ENCODE data around the gene PLEK. TPM values are rescaled to one million over a fixed set of nuclear protein-coding genes. Genes with fewer than 3 reads are reported as not detected.

The PLEK gene
- total and polyA plus RNA-seq, 7 donors, result 0.89 to 3.9 (median 2.3) TPM

DNA sequence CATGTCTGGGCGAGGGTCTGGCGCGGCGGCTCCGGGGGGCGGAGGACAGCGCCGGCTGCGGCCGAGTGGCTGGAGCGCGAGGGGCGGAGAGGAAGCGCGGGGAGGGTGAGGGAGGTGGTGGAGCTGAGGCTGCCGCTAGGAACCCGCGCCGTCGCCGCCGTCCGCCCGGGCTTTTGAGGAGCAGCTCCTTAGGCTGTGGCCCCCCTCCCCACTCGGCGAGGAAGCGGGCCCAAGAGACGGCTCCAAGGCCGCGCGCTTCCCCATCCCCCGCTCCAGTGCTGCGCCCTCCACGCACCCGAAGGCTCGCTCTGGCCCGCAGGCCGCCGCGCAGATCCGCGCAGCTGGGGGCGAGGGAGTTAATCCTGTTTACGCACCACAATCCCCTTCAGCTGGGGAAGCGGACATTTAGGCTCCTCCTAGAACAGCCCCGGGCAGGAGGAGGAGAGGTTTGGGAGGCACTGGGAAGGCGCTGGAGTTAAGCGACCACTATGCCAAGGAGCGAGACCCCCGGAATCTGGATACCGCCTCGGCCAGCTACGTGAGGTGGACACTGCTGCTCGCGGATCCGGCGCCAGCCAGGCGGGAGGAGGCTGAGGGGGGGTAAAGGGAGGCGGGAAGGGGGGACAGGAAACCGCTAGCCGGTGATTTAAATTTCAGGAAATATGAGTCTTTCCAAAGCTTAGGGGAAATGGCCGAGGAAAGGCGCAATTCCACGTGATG, 45.5 kb upstream of the PLEK start, which contains the start of gene CNRIP1:
Gene CNRIP1 (minus strand): TSS at position 552 of the 720 bp plus-strand sequence. CDS start 549 bp downstream, at position 3.
- peak within 1 kb of the TSS; percentile 94 for H3K4me3 ChIP-seq
- peak within 1 kb of the TSS; percentile 83 for H3K27ac ChIP-seq
- intact Hi-C loops (cut with DNase I), result loop anchor here in 1 of 2 donors (2.0 kb wide), 1 partner anchor 67 kb away; the partner anchor contains the start of gene PPP3R1
- ATAC-seq, result peak; percentile 72 to 85 (median 76)
- H3K4me1 ChIP-seq, result peaks cover 14% of the 10 kb centered on the region
- peak; percentile 74 to 82 for DNase-seq
- H3K9me3 ChIP-seq, result no peaks in the 10 kb centered on the region
- WGBS, 3 donors, result 0% methylated on average over 46 to 64 of the region's 64 CpGs
- peaks cover 0 to 24% of the 10 kb centered on the region in 2 donors for H3K36me3 ChIP-seq (ENCODE audit: insufficient read depth in 1 of 2, low read depth in 1 of 2)
- TF ChIP-seq, protein P1, sequence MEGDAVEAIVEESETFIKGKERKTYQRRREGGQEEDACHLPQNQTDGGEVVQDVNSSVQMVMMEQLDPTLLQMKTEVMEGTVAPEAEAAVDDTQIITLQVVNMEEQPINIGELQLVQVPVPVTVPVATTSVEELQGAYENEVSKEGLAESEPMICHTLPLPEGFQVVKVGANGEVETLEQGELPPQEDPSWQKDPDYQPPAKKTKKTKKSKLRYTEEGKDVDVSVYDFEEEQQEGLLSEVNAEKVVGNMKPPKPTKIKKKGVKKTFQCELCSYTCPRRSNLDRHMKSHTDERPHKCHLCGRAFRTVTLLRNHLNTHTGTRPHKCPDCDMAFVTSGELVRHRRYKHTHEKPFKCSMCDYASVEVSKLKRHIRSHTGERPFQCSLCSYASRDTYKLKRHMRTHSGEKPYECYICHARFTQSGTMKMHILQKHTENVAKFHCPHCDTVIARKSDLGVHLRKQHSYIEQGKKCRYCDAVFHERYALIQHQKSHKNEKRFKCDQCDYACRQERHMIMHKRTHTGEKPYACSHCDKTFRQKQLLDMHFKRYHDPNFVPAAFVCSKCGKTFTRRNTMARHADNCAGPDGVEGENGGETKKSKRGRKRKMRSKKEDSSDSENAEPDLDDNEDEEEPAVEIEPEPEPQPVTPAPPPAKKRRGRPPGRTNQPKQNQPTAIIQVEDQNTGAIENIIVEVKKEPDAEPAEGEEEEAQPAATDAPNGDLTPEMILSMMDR (IDR thresholded peaks at IDR 0.05), result no peak
- no peaks in the 10 kb centered on the region for H3K27me3 ChIP-seq (ENCODE audit: insufficient read depth in 3 of 3, low read length in 2 of 3)

DNA sequence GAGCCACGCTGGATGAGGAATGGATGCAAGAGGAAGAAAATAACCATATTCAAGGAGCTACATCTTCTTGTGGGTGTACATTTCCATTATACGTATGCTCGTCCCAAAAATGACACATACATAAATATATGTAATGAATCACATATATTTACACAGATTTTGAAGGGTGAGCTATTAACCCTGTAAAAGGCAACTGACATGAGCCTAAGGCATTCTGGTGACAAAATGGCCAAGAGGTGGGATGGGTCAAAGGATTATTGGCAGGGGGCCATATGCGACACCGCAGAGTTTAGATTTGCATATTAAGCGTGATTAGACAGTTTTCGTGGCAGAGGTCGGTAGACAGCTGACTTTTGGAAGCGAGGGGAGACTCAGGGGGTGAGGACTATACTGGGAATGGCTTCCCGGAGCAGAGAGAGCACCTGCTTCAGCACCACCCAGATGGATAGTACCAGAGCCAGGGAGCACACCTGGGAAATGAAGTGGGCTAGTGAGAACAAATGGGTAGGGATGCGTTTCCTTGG, 44.9 kb upstream of the PLEK start:
- intact Hi-C loops (cut with DNase I), result no loop called here
- Histone ChIP-seq H3K36me3 (ENCODE audit: insufficient read depth in 1 of 2, low read depth in 1 of 2) (peaks cover 0 to 19% of the 10 kb centered on the region in 2 donors), H3K4me1 (peaks cover 14% of the 10 kb centered on the region), H3K27ac (peak overlapping the region; percentile 83), H3K27me3 (ENCODE audit: insufficient read depth in 3 of 3, low read length in 2 of 3) (no peaks in the 10 kb centered on the region), H3K4me3 (peak overlapping the region; percentile 94), H3K9me3 (no peaks in the 10 kb centered on the region)
- 2 to 5% (median 3%) methylated on average over 11 of the region's 11 CpGs for WGBS, 3 donors
- TF ChIP-seq, protein P1 (IDR thresholded peaks at IDR 0.05), result no peak
- DNase-seq (peak in 1 of 2 donors; percentile 13), ATAC-seq (peak in 3 of 4 donors; percentile 28 to 39 (median 29))

- WGBS, 3 donors, result 76 to 80% (median 78%) methylated on average over 3 of the region's 3 CpGs
- DNase-seq (no peak), ATAC-seq (no peak)
- Histone ChIP-seq H3K27ac (no peak overlapping the region), H3K4me1 (peaks cover 5% of the 10 kb centered on the region), H3K36me3 (ENCODE audit: insufficient read depth in 1 of 2, low read depth in 1 of 2) (no peaks in the 10 kb centered on the region), H3K27me3 (ENCODE audit: insufficient read depth in 3 of 3, low read length in 2 of 3) (no peaks in the 10 kb centered on the region), H3K9me3 (no peaks in the 10 kb centered on the region), H3K4me3 (no peak overlapping the region)
- TF ChIP-seq, protein P1 (IDR thresholded peaks at IDR 0.05), result no peak
- intact Hi-C loops (cut with DNase I), result no loop called here
Measured at GRCh38 chr2:68325056-68325455, 40.0 kb upstream of the PLEK start.

GRCh38 chr2:68328901-68329300, 36.2 kb upstream of the PLEK start:
- Histone ChIP-seq H3K27ac (no peak overlapping the region), H3K9me3 (no peaks in the 10 kb centered on the region), H3K36me3 (ENCODE audit: insufficient read depth in 1 of 2, low read depth in 1 of 2) (no peaks in the 10 kb centered on the region), H3K4me1 (no peaks in the 10 kb centered on the region), H3K27me3 (ENCODE audit: insufficient read depth in 3 of 3, low read length in 2 of 3) (no peaks in the 10 kb centered on the region), H3K4me3 (no peak overlapping the region)
- TF ChIP-seq, protein P1 (IDR thresholded peaks at IDR 0.05), result no peak
- no peak for DNase-seq
- 54 to 71% (median 69%) methylated on average over 5 of the region's 5 CpGs for WGBS, 3 donors
- intact Hi-C loops (cut with DNase I), result no loop called here
- peak in 1 of 4 donors; percentile 27 for ATAC-seq

All from psoas muscle (tissue), 8 donors.